ENCODE data around the gene FBXO42.
A peak's percentile ranks its signal among the peaks of the same experiment; 100 is the strongest.

Gene FBXO42

GRCh38 chr1:16276302-16277030, 75.8 kb downstream of the FBXO42 start:
- H3K9ac ChIP-seq, result no peak overlapping the region
- no peak overlapping the region for H3K4me3 ChIP-seq (IDR thresholded peaks at IDR 0.05; ENCODE audit: insufficient read depth, low read depth, low read length)
- H4K20me1 ChIP-seq (ENCODE audit: insufficient read depth), result no peaks in the 10 kb centered on the region
- no peaks in the 10 kb centered on the region for H3K79me2 ChIP-seq (ENCODE audit: insufficient read depth, low read depth)
- H3K36me3 ChIP-seq (ENCODE audit: insufficient read depth), result no peaks in the 10 kb centered on the region
- H3K4me2 ChIP-seq, result no peak overlapping the region
- no peak overlapping the region for H3K27ac ChIP-seq
- TF ChIP-seq CTCF (conservative IDR thresholded peaks at IDR 0.05; ENCODE audit: low read depth, low read length), result no peak
- no peaks in the 10 kb centered on the region for H3K4me1 ChIP-seq (ENCODE audit: low read depth, poor library complexity, severe bottlenecking)
- H2AFZ ChIP-seq (ENCODE audit: low read depth), result no peak overlapping the region
- H3K27me3 ChIP-seq (ENCODE audit: insufficient read depth, low read depth), result no peaks in the 10 kb centered on the region

GRCh38 chr1:16275591-16275990, 76.7 kb downstream of the FBXO42 start:
- Histone ChIP-seq H2AFZ (ENCODE audit: low read depth) (no peak overlapping the region), H3K79me2 (ENCODE audit: insufficient read depth, low read depth) (no peaks in the 10 kb centered on the region), H3K36me3 (ENCODE audit: insufficient read depth) (no peaks in the 10 kb centered on the region), H3K4me1 (ENCODE audit: low read depth, poor library complexity, severe bottlenecking) (no peaks in the 10 kb centered on the region), H3K9ac (no peak overlapping the region), H3K27me3 (ENCODE audit: insufficient read depth, low read depth) (no peaks in the 10 kb centered on the region), H3K27ac (no peak overlapping the region), H3K4me2 (no peak overlapping the region), H3K4me3 (IDR thresholded peaks at IDR 0.05; ENCODE audit: insufficient read depth, low read depth, low read length) (no peak overlapping the region), H4K20me1 (ENCODE audit: insufficient read depth) (no peaks in the 10 kb centered on the region)
- TF ChIP-seq CTCF (conservative IDR thresholded peaks at IDR 0.05; ENCODE audit: low read depth, low read length), result no peak

GRCh38 chr1:16267690-16268180, 84.5 kb downstream of the FBXO42 start:
- Histone ChIP-seq H3K9ac (no peak overlapping the region), H3K27me3 (ENCODE audit: insufficient read depth, low read depth) (no peaks in the 10 kb centered on the region), H4K20me1 (ENCODE audit: insufficient read depth) (no peaks in the 10 kb centered on the region; the same call in 1 of the 2 replicates), H2AFZ (ENCODE audit: low read depth) (no peak overlapping the region), H3K4me3 (IDR thresholded peaks at IDR 0.05; ENCODE audit: insufficient read depth, low read depth, low read length) (no peak overlapping the region), H3K4me2 (no peak overlapping the region; the same call in 1 of the 2 replicates), H3K79me2 (ENCODE audit: insufficient read depth, low read depth) (no peaks in the 10 kb centered on the region; the same call in 1 of the 2 replicates), H3K27ac (no peak overlapping the region), H3K4me1 (ENCODE audit: low read depth, poor library complexity, severe bottlenecking) (peaks cover 27% of the 10 kb centered on the region), H3K36me3 (ENCODE audit: insufficient read depth) (no peaks in the 10 kb centered on the region)
- no peak for TF ChIP-seq CTCF (conservative IDR thresholded peaks at IDR 0.05; ENCODE audit: low read depth, low read length)

- no peaks in the 10 kb centered on the region; the same call in 1 of the 2 replicates for H3K79me2 ChIP-seq (ENCODE audit: insufficient read depth, low read depth)
- peak overlapping the region; percentile 18; the same call in 1 of the 2 replicates for H3K27ac ChIP-seq
- H3K27me3 ChIP-seq (ENCODE audit: insufficient read depth, low read depth), result no peaks in the 10 kb centered on the region
- no peaks in the 10 kb centered on the region for H3K36me3 ChIP-seq (ENCODE audit: insufficient read depth)
- no peak overlapping the region for H3K4me3 ChIP-seq (IDR thresholded peaks at IDR 0.05; ENCODE audit: insufficient read depth, low read depth, low read length)
- H4K20me1 ChIP-seq (ENCODE audit: insufficient read depth), result no peaks in the 10 kb centered on the region; the same call in 1 of the 2 replicates
- TF ChIP-seq CTCF (conservative IDR thresholded peaks at IDR 0.05; ENCODE audit: low read depth, low read length), result no peak
- H3K9ac ChIP-seq, result no peak overlapping the region
- no peak overlapping the region for H2AFZ ChIP-seq (ENCODE audit: low read depth)
- H3K4me1 ChIP-seq (ENCODE audit: low read depth, poor library complexity, severe bottlenecking), result peaks cover 27% of the 10 kb centered on the region
- H3K4me2 ChIP-seq, result peak overlapping the region; percentile 20; the same call in 1 of the 2 replicates
Observed at GRCh38 chr1:16266411-16267118, 85.7 kb downstream of the FBXO42 start.

Data from KMS-11 (cell line).